IMR-90 (cell line): ENCODE data around the gene DRAXIN. TPM values are rescaled to one million over a fixed set of nuclear protein-coding genes. Genes with fewer than 3 reads are reported as not detected.

Experiments
- ATAC-seq: fragments of 200-7000 bp; cut with Tn5 transposase; 2 replicates; pipeline ENCODE4 v1.9.1; 2020; ENCODE audit warnings: low read depth, mild to moderate bottlenecking, moderate library complexity
- BruUV-seq: library from RNA; stranded (reverse); fragments of 400-500 nt; replicated peaks from 2 replicates; lab custom pipeline; 2021; lab: Mats Ljungman, UMichigan
- CTCF ChIA-PET: fragments of 300-600 bp; formaldehyde crosslinking; extraction: SDS; loops from one replicate; lab custom pipeline; 2021; ENCODE audit warnings: antibody characterized with exemption; lab: Yijun Ruan, JAX
- POLR2A ChIA-PET: fragments of 300-600 bp; sonication (Branson Sonifier 250); formaldehyde crosslinking; loops from one replicate; lab custom pipeline; 2022; ENCODE audit warnings: antibody characterized with exemption; ENCODE audit not compliant: unreplicated experiment; lab: Charles Lee
- DNase-seq: peaks from one replicate; pipeline ENCODE4 v3.0.0; 2013
- H2AFZ ChIP-seq: replicated peaks from 2 replicates; pipeline ENCODE3; 2013; ENCODE audit warnings: low read length, mild to moderate bottlenecking; ENCODE audit not compliant: poor library complexity
- H2AK5ac ChIP-seq: 2 replicates; pipeline ENCODE4 v1.6.1; 2013; ENCODE audit warnings: low read depth, low read length, inconsistent platforms
- H2AK9ac ChIP-seq: replicated peaks from 2 replicates; pipeline ENCODE3; 2013; ENCODE audit warnings: mild to moderate bottlenecking, low read depth, low read length, moderate library complexity; ENCODE audit not compliant: poor library complexity
- H2BK120ac ChIP-seq: 2 replicates; pipeline ENCODE4 v1.6.1; 2013; ENCODE audit warnings: low read depth, low read length, inconsistent platforms
- H2BK15ac ChIP-seq: 3 replicates; pipeline ENCODE4 v1.6.1; 2013; ENCODE audit warnings: low read depth, low read length, inconsistent platforms
- H2BK20ac ChIP-seq: 2 replicates; pipeline ENCODE4 v1.6.1; 2013; ENCODE audit warnings: low read depth, mild to moderate bottlenecking, inconsistent platforms, low read length, moderate library complexity
- H2BK5ac ChIP-seq: 2 replicates; pipeline ENCODE4 v1.6.1; 2013; ENCODE audit warnings: mild to moderate bottlenecking, low read depth, low read length, inconsistent platforms; ENCODE audit not compliant: poor library complexity, severe bottlenecking
- H3K14ac ChIP-seq: replicated peaks from 2 replicates; pipeline ENCODE4 v1.6.1; 2013; ENCODE audit warnings: low read depth, low read length, inconsistent platforms
- H3K18ac ChIP-seq: 2 replicates; pipeline ENCODE4 v1.6.1; 2013; ENCODE audit warnings: low read depth, low read length, control low read depth
- H3K23ac ChIP-seq: 2 replicates; pipeline ENCODE4 v1.6.1; 2013; ENCODE audit warnings: low read depth, low read length, inconsistent platforms
- H3K27ac ChIP-seq: 2 replicates; pipeline ENCODE4 v1.5.1; 2013; ENCODE audit warnings: mild to moderate bottlenecking, control low read depth, low read length; ENCODE audit not compliant: insufficient read depth
- H3K27me3 ChIP-seq: 2 replicates; pipeline ENCODE4 v1.6.1; 2013; ENCODE audit warnings: low read length; ENCODE audit not compliant: control insufficient read depth, insufficient read depth
- H3K36me3 ChIP-seq: 2 replicates; pipeline ENCODE4 v1.6.1; 2013; ENCODE audit warnings: low read length, mixed read lengths; ENCODE audit not compliant: control insufficient read depth, insufficient read depth
- H3K4ac ChIP-seq: 2 replicates; pipeline ENCODE4 v1.6.1; 2013; ENCODE audit warnings: low read depth, low read length, inconsistent platforms
- H3K4me1 ChIP-seq: 2 replicates; pipeline ENCODE4 v1.6.1; 2013; ENCODE audit warnings: low read length, mixed read lengths; ENCODE audit not compliant: control insufficient read depth, insufficient read depth
- H3K4me2 ChIP-seq: 2 replicates; pipeline ENCODE4 v1.6.1; 2013; ENCODE audit warnings: low read depth, mild to moderate bottlenecking, control low read depth, low read length, moderate library complexity
- H3K4me3 ChIP-seq: 2 replicates; pipeline ENCODE4 v1.5.1; 2013; ENCODE audit warnings: low read depth, mild to moderate bottlenecking, control low read depth, low read length, moderate library complexity; ENCODE audit not compliant: insufficient read depth
- H3K56ac ChIP-seq: 2 replicates; pipeline ENCODE4 v1.6.1; 2013; ENCODE audit warnings: low read length, inconsistent platforms; ENCODE audit not compliant: insufficient read depth; ENCODE audit errors: extremely low read depth
- H3K79me1 ChIP-seq, 2 experiments: 2 replicates each; pipeline ENCODE4 v1.6.1; 2013; ENCODE audit warnings: low read length in 2 of 2, inconsistent platforms in 1 of 2, low read depth in 1 of 2
- H3K9ac ChIP-seq: 2 replicates; pipeline ENCODE4 v1.6.1; 2013; ENCODE audit warnings: low read depth, low read length, control low read depth
- H3K9me1 ChIP-seq: 2 replicates; pipeline ENCODE4 v1.6.1; 2013; ENCODE audit warnings: low read length, inconsistent platforms; ENCODE audit not compliant: insufficient read depth
- H3K9me3 ChIP-seq: 2 replicates; pipeline ENCODE4 v1.6.1; 2013; ENCODE audit warnings: low read length; ENCODE audit not compliant: control insufficient read depth, insufficient read depth
- H4K20me1 ChIP-seq: 2 replicates; pipeline ENCODE4 v1.6.1; 2013; ENCODE audit warnings: low read length, inconsistent platforms; ENCODE audit not compliant: insufficient read depth
- H4K5ac ChIP-seq: 2 replicates; pipeline ENCODE4 v1.6.1; 2013; ENCODE audit warnings: mild to moderate bottlenecking, low read depth, low read length, control low read depth
- H4K8ac ChIP-seq, 2 experiments: 2 replicates each; pipeline ENCODE4 v1.6.1; 2013; ENCODE audit warnings: low read depth in 2 of 2, low read length in 2 of 2, control low read depth in 1 of 2, inconsistent platforms in 1 of 2
- H4K91ac ChIP-seq: 2 replicates; pipeline ENCODE4 v1.6.1; 2013; ENCODE audit warnings: low read depth, low read length, inconsistent platforms; ENCODE audit not compliant: insufficient read depth
- CHD1 ChIP-seq: IDR thresholded peaks from 2 replicates; pipeline ENCODE4 v1.6.1; 2012; ENCODE audit warnings: low read depth, low read length, improper control_type of control experiment
- CTCF ChIP-seq: conservative IDR thresholded peaks from 2 replicates; pipeline ENCODE4 v1.5.1; 2012; ENCODE audit warnings: mild to moderate bottlenecking, low read depth, low read length, improper control_type of control experiment
- ELK1 ChIP-seq: fragments of 150-350 bp; IDR thresholded peaks from 2 replicates; pipeline ENCODE4 v1.6.1; 2016; ENCODE audit warnings: low read depth, mild to moderate bottlenecking, low read length, moderate library complexity, borderline replicate concordance
- FOS ChIP-seq: fragments of 150-350 bp; IDR thresholded peaks from 2 replicates; pipeline ENCODE4 v1.6.1; 2016; ENCODE audit warnings: low read depth, low read length
- MXI1 ChIP-seq: IDR thresholded peaks from 2 replicates; pipeline ENCODE4 v1.6.1; 2012; ENCODE audit warnings: low read depth, mild to moderate bottlenecking, low read length, moderate library complexity, borderline replicate concordance
- NFE2L2 ChIP-seq: fragments of 150-350 bp; IDR thresholded peaks from 2 replicates; pipeline ENCODE4 v1.6.1; 2016; ENCODE audit warnings: low read depth, mild to moderate bottlenecking, low read length
- RAD21 ChIP-seq: IDR thresholded peaks from 2 replicates; pipeline ENCODE4 v1.6.1; 2012; ENCODE audit warnings: low read length, improper control_type of control experiment
- RFX5 ChIP-seq: IDR thresholded peaks from 2 replicates; pipeline ENCODE4 v1.8.0; 2012; ENCODE audit warnings: low read depth, mild to moderate bottlenecking, low read length, moderate library complexity
- SMC3 ChIP-seq: fragments of 150-350 bp; IDR thresholded peaks from 2 replicates; pipeline ENCODE4 v1.6.1; 2016; ENCODE audit warnings: low read depth, mild to moderate bottlenecking, antibody characterized with exemption, low read length, moderate library complexity
- WGBS, 2 experiments: methylation state at CpG; one replicate each; pipeline versions ENCODE4 v1.1.5 to v1.1.7; 2013; ENCODE audit warnings: missing lambda C conversion rate in 2 of 2; ENCODE audit not compliant: insufficient read length in 1 of 2; ENCODE audit errors: extremely low coverage in 2 of 2; 5-methylcytosine and 5-hydroxymethylcytosine counted together
- dilution Hi-C: fragments of 300-500 bp; cut with HindIII; formaldehyde crosslinking; loops from one replicate; pipeline ENCODE4 v1.14.3; 2018; ENCODE audit warnings: low sequenced_read_pairs; ENCODE audit not compliant: unreplicated experiment
- in situ Hi-C: fragments of 300-500 bp; cut with MboI; formaldehyde crosslinking; loops from 3 replicates; pipeline ENCODE4 v1.14.3; 2019; ENCODE audit warnings: low sequenced_read_pairs, inconsistent platforms, mixed read lengths
- intact Hi-C: fragments of 100-400 bp; cut with micrococcal nuclease; formaldehyde crosslinking; loops from 2 replicates; pipeline ENCODE4 v1.10.0; 2022
- polyA plus RNA-seq, 3 experiments: library from polyadenylated mRNA; depleted of rRNA; stranded (reverse); fragments of >200 nt; gene quantifications; 2 replicates each; pipeline ENCODE4 v1.2.3, GENCODE V29; 2012; ENCODE audit warnings: low replicate concordance in 1 of 3
- total RNA-seq: library from RNA; depleted of rRNA; stranded (reverse); fragments of >200 nt; gene quantifications from 2 replicates; pipeline ENCODE4 v1.2.3, GENCODE V29; 2012

The DRAXIN gene
- total and polyA plus RNA-seq, 2 of the 4 experiments (the other 2 are of a cell fraction): under 0.01 to 0.02 TPM

GRCh38 chr1:11738783-11739182 lies 47.3 kb downstream of the DRAXIN start:
- TF ChIP-seq CHD1: no peak
- no peak for TF ChIP-seq NFE2L2
- no peak for TF ChIP-seq FOS
- no peak for TF ChIP-seq RAD21
- no peak for TF ChIP-seq RFX5
- no peak for TF ChIP-seq MXI1
- TF ChIP-seq SMC3: no peak
- TF ChIP-seq CTCF: no peak
- no peak for TF ChIP-seq ELK1
- CTCF ChIA-PET: no interaction called here
- Histone ChIP-seq H2AFZ (no peak overlapping the region), H3K27ac (no peak overlapping the region), H3K23ac (no peak overlapping the region), H4K20me1 (peaks cover 4% of the 10 kb centered on the region; the same call in 1 of the 2 replicates), H2BK15ac (no peak overlapping the region), H3K9me3 (no peaks in the 10 kb centered on the region), H4K8ac (no peak overlapping the region), H2BK20ac (no peak overlapping the region), H3K36me3 (no peaks in the 10 kb centered on the region), H3K18ac (no peak overlapping the region), H2AK5ac (no peak overlapping the region), H4K5ac (no peak overlapping the region), H3K4me1 (0 out of 2 replicates have a peak, but pooled peaks cover 3% of the 10 kb centered on the region), H3K4me3 (no peak overlapping the region), H3K9me1 (peaks cover 13% of the 10 kb centered on the region; the same call in 1 of the 2 replicates), H3K4me2 (no peak overlapping the region), H4K91ac (no peak overlapping the region), H2BK5ac (no peak overlapping the region), H3K14ac (no peak overlapping the region), H2BK120ac (no peak overlapping the region), H3K79me1 (peaks cover 22 to 32% of the 10 kb centered on the region in 2 experiments), H3K27me3 (no peaks in the 10 kb centered on the region), H3K9ac (no peak overlapping the region), H3K4ac (no peak overlapping the region), H3K56ac (no peak overlapping the region), H2AK9ac (no peak overlapping the region)
- dilution Hi-C loops: no loop called here
- no CpG with 5 or more reads among the region's 6 CpGs for WGBS, 2 experiments
- DNase-seq: no peak
- POLR2A ChIA-PET: no interaction called here
- intact Hi-C loops: loop anchor here (10.0 kb wide), 1 partner anchor 464 kb away; the partner anchor contains the start of gene UBIAD1
- in situ Hi-C loops: no loop called here
- no peak for ATAC-seq
- BruUV-seq: no TSS peak
